Mucosa of descending colon (tissue), 3 donors: ENCODE data around the gene TAPBP. TPM values are rescaled to one million over a fixed set of nuclear protein-coding genes. Genes with fewer than 3 reads are reported as not detected.

Experiments
- ATAC-seq: fragments of 200-7000 bp; cut with Tn5 transposase; one replicate; pipeline ENCODE4 v1.9.1; 2020; ENCODE audit warnings: mild to moderate bottlenecking, moderate library complexity
- DNase-seq, 3 donors: peaks; one replicate each; pipeline ENCODE4 v3.0.0-alpha.2; 2020
- H3K36me3 ChIP-seq: fragments of 200-600 bp; one replicate; pipeline ENCODE4 v1.8.0; 2021; ENCODE audit warnings: low read depth, mild to moderate bottlenecking
- H3K4me1 ChIP-seq: fragments of 200-600 bp; one replicate; pipeline ENCODE4 v1.8.0; 2021; ENCODE audit warnings: low read depth, mild to moderate bottlenecking
- H3K4me3 ChIP-seq: fragments of 200-600 bp; one replicate; pipeline ENCODE4 v1.8.0; 2021; ENCODE audit warnings: mild to moderate bottlenecking
- H3K9me3 ChIP-seq: fragments of 200-600 bp; one replicate; pipeline ENCODE4 v1.8.0; 2021; ENCODE audit warnings: mild to moderate bottlenecking
- CTCF ChIP-seq: fragments of 200-600 bp; IDR thresholded peaks from one replicate; pipeline ENCODE4 v1.8.0; 2022; ENCODE audit warnings: antibody characterized with exemption, mild to moderate bottlenecking
- intact Hi-C, 2 donors: fragments of 100-400 bp; cut with DNase I in 1 of 2; cut with micrococcal nuclease in 1 of 2; formaldehyde crosslinking; loops; one replicate each; pipeline versions ENCODE4 v1.11.0 to v1.11.1; 2022; cut with DNase I, micrococcal nuclease
- total RNA-seq, 3 donors: library from RNA; stranded (reverse); fragmentation: NEBNext Ultra II Directional in 2 of 3; extraction: Animal tissue kit (Norgen Biotek cat#: 25700) in 2 of 3; gene quantifications; one replicate each; pipeline versions ENCODE4 v1.2.1 to v1.2.4, GENCODE V29; 2021 to 2023
- donor health status: DM: no; HTN: no; CAD: no; lungs with moderate emphysema.
- donor health status: DM: no; HTN: no; CAD: no.
- donor health status: DM: no; HTN: yes; CAD: no.

Gene TAPBP
- total RNA-seq, 3 donors from 2014 or later = 179 to 321 (median 258) TPM

GRCh38 chr6:33280539-33280938 is 33.3 kb downstream of the TAPBP start:
- no peak for DNase-seq
- ATAC-seq = no peak
- TF ChIP-seq CTCF = no peak
- H3K9me3 ChIP-seq = no peaks in the 10 kb centered on the region
- H3K36me3 ChIP-seq = no peaks in the 10 kb centered on the region
- peaks cover 18% of the 10 kb centered on the region for H3K4me1 ChIP-seq
- H3K4me3 ChIP-seq = no peak overlapping the region
- intact Hi-C loops = no loop called here

GRCh38 chr6:33279971-33280511 is 33.8 kb downstream of the TAPBP start:
- peaks cover 20% of the 10 kb centered on the region for H3K4me1 ChIP-seq
- H3K4me3 ChIP-seq = no peak overlapping the region
- no peaks in the 10 kb centered on the region for H3K36me3 ChIP-seq
- H3K9me3 ChIP-seq = no peaks in the 10 kb centered on the region
- DNase-seq = no peak
- peak; percentile 5 for ATAC-seq
- no peak for TF ChIP-seq CTCF
- intact Hi-C loops = no loop called here

GRCh38 chr6:33279257-33279695 is 34.6 kb downstream of the TAPBP start:
- H3K4me3 ChIP-seq = no peak overlapping the region
- TF ChIP-seq CTCF = no peak
- intact Hi-C loops = no loop called here
- no peaks in the 10 kb centered on the region for H3K36me3 ChIP-seq
- H3K4me1 ChIP-seq = peaks cover 28% of the 10 kb centered on the region
- no peaks in the 10 kb centered on the region for H3K9me3 ChIP-seq
- DNase-seq (peak in 1 of 3 donors; percentile 33), ATAC-seq (no peak)

- intact Hi-C loops = no loop called here
- no peak for DNase-seq
- no peak for TF ChIP-seq CTCF
- ATAC-seq = no peak
- H3K4me1 ChIP-seq = peaks cover 33% of the 10 kb centered on the region
- H3K36me3 ChIP-seq = no peaks in the 10 kb centered on the region
- H3K9me3 ChIP-seq = no peaks in the 10 kb centered on the region
- H3K4me3 ChIP-seq = no peak overlapping the region
Observed at GRCh38 chr6:33278810-33279209, 35.1 kb downstream of the TAPBP start.

GRCh38 chr6:33278392-33278741 is 35.5 kb downstream of the TAPBP start:
- no peak for DNase-seq
- Histone ChIP-seq H3K4me3 (no peak overlapping the region), H3K4me1 (peaks cover 37% of the 10 kb centered on the region), H3K9me3 (no peaks in the 10 kb centered on the region), H3K36me3 (no peaks in the 10 kb centered on the region)
- no peak for ATAC-seq
- TF ChIP-seq CTCF = no peak
- intact Hi-C loops = no loop called here
